ENCODE data around the gene FRMPD4.

DNA sequence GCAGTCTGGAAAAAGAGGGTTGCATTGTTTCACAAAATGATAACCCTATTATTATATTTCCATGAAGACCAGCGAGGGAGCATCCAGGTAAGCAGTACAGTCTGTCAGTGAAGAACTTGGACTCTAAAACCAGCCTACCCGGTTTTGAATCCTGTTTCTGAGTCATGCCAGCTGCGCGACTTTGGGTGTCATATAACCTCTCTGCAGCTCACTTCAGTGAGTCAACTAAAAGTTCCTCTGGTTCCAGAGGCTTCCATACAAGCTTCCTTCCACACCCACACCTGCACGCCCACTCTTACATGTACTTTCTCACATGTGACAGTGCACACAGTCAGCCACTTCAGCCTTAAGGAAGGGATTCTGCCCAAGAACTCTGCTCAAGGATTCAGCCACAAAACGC is 603.1 kb downstream of the FRMPD4 start:
- TF ChIP-seq, protein P1, sequence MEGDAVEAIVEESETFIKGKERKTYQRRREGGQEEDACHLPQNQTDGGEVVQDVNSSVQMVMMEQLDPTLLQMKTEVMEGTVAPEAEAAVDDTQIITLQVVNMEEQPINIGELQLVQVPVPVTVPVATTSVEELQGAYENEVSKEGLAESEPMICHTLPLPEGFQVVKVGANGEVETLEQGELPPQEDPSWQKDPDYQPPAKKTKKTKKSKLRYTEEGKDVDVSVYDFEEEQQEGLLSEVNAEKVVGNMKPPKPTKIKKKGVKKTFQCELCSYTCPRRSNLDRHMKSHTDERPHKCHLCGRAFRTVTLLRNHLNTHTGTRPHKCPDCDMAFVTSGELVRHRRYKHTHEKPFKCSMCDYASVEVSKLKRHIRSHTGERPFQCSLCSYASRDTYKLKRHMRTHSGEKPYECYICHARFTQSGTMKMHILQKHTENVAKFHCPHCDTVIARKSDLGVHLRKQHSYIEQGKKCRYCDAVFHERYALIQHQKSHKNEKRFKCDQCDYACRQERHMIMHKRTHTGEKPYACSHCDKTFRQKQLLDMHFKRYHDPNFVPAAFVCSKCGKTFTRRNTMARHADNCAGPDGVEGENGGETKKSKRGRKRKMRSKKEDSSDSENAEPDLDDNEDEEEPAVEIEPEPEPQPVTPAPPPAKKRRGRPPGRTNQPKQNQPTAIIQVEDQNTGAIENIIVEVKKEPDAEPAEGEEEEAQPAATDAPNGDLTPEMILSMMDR (IDR thresholded peaks at IDR 0.05 in 8 of 11, conservative IDR thresholded peaks at IDR 0.05 in 3 of 11): no peak
- TF ChIP-seq POLR2A (IDR thresholded peaks at IDR 0.05) (no peak), POLR2AphosphoS5 (IDR thresholded peaks at IDR 0.05) (no peak)
